Amniotic epithelial cell (primary cell): ENCODE measurements around the gene BAD.
A peak's percentile ranks its signal among the peaks of the same experiment; 100 is the strongest.

Experiments
- DNase-seq: peaks from one replicate; pipeline ENCODE4 v3.0.0-alpha.2; 2010; ENCODE audit warnings: low read depth

Gene BAD

DNA sequence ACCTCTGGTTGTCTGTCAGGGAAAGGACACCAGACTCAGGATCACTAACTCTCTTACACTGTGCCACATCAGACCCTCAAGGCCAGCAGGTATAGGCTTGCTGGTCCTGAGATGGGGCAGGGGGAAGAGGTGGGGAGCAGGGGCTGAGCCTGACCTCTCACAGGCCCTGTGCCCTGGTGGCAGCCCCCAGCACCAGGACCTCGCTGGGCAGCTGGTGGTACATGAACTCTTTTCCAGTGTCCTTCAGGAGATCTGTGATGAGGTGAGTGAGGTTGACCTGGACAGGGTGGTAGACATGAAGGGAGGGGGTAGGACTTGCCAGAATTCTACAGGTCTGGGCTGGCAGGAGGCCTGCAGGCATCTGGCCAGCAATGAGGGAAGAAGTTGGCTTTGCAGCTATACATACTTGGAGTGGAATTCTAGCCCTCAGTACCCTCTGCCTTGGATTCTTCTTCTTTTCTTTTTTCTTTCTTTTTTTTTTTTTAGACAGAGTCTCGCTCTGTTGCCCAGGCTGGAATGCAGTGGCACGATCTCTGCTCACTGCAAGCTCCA, 57.0 kb downstream of the BAD start:
- no peak for DNase-seq

DNA sequence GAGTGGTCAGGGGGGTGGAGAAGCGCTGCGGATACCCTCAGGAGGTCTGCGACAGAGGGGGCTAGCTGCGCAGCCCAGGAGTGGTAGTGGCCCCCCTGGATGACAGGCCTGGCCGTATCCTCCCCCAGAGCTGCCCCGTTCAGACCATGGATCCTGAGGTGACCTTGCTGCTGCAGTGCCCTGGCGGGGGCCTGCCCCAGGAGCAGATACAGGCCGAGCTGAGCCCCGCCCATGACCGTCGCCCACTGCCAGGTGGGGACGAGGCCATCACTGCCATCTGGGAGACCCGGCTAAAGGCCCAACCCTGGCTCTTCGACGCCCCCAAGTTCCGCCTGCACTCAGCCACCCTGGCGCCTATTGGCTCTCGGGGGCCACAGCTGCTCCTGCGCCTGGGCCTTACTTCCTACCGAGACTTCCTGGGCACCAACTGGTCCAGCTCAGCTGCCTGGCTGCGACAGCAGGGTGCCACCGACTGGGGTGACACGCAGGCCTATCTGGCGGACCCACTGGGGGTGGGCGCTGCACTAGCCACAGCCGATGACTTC, 57.9 kb downstream of the BAD start:
- DNase-seq, result no peak

DNA sequence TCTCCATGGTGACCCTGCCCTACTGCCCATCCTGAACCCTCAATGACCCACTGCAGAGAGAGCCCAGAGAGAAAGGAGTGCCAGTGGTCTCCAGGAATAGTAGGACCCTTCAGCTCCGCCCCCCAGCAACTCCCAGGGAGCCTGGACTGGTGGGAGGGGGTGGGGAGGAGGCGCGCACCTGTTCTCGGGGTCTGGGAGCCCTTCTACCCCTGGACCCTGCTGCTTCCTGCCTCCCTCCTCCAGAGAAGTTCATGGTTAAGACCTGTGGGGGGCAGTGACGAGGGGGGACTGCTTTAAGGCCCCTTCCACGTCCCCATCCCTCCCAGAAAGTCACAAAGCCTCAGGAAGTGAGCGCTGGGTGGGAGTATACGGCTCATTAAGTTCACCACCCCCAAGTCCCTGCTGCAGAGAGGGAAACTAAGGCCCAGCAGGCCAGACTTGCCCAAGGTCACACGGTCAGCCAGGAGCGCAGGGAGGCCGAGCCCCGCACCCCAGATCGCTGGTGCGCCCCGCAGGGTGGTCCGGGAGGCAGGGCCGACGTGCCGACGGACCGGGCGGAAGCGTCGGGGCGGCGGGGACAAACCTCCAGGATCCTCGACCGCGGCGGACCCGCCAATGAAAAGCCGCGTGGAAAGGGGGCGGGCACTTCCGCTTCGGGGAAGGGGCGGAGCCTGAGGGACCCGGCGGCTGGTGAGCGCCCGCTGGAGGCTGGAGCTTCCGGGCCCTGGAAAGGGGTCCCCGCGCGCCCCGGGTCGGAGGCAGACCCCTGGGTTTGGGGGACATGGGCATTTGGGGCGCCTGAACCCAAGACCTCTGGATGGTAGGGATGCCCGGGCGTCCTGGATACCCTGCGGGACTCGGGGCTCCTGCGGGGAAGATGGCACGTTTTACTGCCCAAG, 58.6 kb downstream of the BAD start, which contains the start of the genes NUDT22 and TRPT1:
TSS of gene NUDT22 (plus strand) at position 667 of the 899 bp plus-strand sequence. CDS start 379 bp downstream, outside the sequence.
TSS of gene TRPT1 (minus strand) at position 579 of the 899 bp plus-strand sequence. CDS start at position 253, 326 bp downstream.
- DNase-seq, result peak; percentile 58

DNA sequence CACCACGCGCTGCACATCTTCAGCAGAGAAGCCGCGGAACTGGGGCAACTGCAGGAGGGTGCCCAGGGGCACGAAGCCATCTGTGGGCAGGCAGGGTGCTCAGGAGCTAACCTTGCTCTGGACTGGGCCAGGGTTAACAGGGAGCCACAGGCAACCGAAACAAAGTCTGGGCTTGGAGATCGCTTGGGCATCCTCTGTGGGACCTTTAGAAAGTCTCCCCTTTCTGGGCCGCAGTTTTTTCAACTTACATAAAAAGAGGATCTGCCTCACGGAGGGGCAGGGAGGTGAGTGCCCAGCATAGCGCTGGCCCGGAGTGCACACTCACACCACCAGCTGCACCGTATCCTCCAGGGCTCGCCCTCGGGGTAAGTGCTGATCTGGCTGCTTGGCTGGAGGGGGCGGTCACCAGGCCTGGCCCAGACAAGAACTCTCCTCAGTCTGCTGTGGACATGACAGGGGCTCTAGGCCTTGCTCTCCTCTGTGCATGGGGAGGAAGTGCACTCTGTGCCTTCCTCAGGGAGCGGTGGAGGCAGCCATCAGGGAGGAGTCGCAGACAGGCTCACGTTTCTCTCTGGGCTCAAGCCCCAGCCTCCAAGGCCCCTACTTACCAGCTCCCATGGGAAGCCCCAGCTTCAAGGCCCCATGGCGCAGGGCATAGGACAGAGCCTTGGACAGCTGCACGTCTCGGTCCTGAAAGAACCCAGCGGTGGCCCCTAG, 59.4 kb downstream of the BAD start:
- no peak for DNase-seq

DNA sequence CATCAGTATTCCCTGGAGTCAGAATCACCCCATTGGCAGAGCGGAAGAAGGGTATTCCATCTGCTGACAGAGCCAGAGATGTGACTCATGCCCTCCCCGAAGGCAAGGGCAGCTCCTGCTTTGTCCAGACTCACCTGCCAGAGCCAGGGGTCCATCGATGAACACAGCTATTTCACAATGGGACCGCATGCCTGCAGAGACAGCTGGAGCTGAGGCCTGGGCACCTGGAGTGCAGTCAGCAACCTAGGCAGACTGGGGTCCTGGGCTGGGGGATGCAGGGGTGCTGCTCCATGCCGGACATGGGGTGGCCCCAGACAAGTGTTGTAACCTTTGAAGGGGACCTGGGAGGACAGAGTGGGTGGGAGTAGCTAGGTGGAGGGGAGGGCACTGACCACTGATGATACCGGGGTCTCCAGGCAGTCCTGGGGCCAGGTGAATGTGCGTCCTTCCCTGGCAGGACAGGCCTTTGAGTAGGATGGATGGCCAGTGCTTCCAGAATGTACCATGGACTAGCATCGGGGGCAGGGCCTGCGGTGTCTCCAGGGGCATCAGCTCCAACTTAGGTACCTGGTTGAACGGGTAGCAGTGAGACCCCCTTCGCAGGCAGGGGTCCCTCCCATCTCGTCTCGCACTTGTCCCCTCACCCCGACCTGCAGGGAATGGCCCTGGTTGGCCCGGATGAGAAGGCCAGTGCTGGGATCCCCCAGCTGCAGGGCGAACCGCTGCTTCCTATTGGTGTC, 60.1 kb downstream of the BAD start:
- no peak for DNase-seq

DNA sequence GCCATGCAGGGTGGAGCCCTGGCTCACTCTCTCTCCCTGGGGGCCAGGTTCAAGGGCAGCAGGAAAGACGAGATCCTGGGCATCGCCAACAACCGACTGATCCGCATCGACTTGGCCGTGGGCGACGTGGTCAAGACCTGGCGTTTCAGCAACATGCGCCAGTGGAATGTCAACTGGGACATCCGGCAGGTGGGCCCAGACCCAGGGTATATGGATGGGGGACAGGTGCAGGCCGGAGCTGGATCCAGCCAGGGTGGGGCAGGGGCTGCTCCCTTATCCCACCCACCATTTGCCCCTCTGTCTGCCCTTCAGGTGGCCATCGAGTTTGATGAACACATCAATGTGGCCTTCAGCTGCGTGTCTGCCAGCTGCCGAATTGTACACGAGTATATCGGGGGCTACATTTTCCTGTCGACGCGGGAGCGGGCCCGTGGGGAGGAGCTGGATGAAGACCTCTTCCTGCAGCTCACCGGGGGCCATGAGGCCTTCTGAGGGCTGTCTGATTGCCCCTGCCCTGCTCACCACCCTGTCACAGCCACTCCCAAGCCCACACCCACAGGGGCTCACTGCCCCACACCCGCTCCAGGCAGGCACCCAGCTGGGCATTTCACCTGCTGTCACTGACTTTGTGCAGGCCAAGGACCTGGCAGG, 61.3 kb downstream of the BAD start:
- DNase-seq, result no peak

DNA sequence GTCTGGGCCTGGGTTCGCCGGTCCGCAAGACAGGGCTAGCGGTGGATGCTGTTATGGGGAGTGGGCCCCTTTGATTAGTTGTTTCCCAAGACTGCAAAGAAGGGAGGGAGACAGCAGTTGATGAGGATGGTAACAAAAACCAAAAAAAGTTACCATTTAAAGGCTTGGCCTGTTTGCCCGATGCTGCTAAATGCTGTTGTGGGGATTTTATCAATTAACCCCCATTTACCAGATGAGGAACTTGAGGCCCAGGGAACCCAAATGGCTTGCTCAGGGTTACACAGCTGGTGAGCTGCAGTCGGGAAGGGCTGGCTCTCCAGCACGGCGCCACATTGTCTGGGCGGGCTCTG, 61.8 kb downstream of the BAD start:
- no peak for DNase-seq

DNA sequence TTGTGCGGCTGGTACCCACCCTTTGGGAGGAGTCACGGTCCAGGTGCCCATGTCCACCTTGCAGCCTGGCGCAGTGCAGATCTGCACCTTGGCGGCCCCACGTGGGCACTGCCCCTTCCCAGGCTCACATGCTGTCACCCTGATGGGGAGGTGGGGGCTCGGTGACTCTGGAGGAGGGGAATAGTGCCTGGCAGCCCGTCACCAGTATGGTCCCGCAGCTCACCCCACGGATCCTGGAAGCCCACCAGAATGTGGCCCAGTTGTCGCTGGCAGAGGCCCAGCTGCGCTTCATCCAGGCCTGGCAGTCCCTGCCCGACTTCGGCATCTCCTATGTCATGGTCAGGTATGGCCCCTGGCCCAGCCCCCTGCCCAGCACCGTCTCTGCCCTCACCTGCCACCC, 63.7 kb downstream of the BAD start:
- DNase-seq, result no peak

DNA sequence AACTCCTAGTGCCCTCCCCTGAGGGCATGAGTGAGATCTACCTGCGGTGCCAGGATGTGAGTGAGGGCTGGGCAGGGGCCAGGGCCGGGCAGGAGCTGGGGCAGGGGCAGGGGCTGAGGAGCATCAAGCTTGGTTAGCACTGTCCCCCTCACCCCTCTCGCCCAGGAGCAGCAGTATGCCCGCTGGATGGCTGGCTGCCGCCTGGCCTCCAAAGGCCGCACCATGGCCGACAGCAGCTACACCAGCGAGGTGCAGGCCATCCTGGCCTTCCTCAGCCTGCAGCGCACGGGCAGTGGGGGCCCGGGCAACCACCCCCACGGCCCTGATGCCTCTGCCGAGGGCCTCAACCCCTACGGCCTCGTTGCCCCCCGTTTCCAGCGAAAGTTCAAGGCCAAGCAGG, 64.2 kb downstream of the BAD start:
- DNase-seq, result no peak
